Mesenchymal stem cell (in vitro differentiated cells and primary cell): ENCODE measurements around the gene MBD6.
A peak's percentile ranks its signal among the peaks of the same experiment; 100 is the strongest.

Experiments
- DNase-seq: peaks from one replicate; pipeline ENCODE4 v3.0.0-alpha.2; 2013
- H2AFZ ChIP-seq: one replicate; pipeline ENCODE4 v1.6.1; 2013; ENCODE audit warnings: low read depth, mild to moderate bottlenecking, control low read depth, inconsistent platforms, low read length, moderate library complexity
- H2AK5ac ChIP-seq: 2 replicates; pipeline ENCODE4 v1.6.1; 2013; ENCODE audit warnings: low read length, moderate library complexity, mild to moderate bottlenecking, inconsistent platforms; ENCODE audit not compliant: severe bottlenecking
- H2BK120ac ChIP-seq: one replicate; pipeline ENCODE4 v1.6.1; 2013; ENCODE audit warnings: low read depth, mild to moderate bottlenecking, inconsistent platforms, low read length, moderate library complexity
- H2BK12ac ChIP-seq, 2 experiments: one replicate each; pipeline ENCODE4 v1.6.1; 2013; ENCODE audit warnings: inconsistent platforms in 2 of 2, low read length in 2 of 2, mild to moderate bottlenecking in 2 of 2, moderate library complexity in 2 of 2, control low read depth in 1 of 2
- H2BK15ac ChIP-seq: one replicate; pipeline ENCODE4 v1.6.1; 2013; ENCODE audit warnings: mild to moderate bottlenecking, low read depth, inconsistent platforms; ENCODE audit not compliant: poor library complexity, severe bottlenecking
- H2BK5ac ChIP-seq: 2 replicates; pipeline ENCODE4 v1.6.1; 2013; ENCODE audit warnings: low read depth, mild to moderate bottlenecking, low read length, control low read depth, inconsistent platforms; ENCODE audit not compliant: poor library complexity, severe bottlenecking
- H3K14ac ChIP-seq, 2 experiments: one replicate each; pipeline ENCODE4 v1.6.1; 2013; ENCODE audit warnings: inconsistent platforms in 2 of 2, low read length in 2 of 2, control low read depth in 1 of 2, mild to moderate bottlenecking in 1 of 2, moderate library complexity in 1 of 2
- H3K18ac ChIP-seq, 2 experiments: one replicate each; pipeline ENCODE4 v1.6.1; 2013; ENCODE audit warnings: inconsistent platforms in 2 of 2, low read length in 2 of 2, control low read depth in 1 of 2, low read depth in 1 of 2, mild to moderate bottlenecking in 1 of 2
- H3K23ac ChIP-seq, 2 experiments: one replicate each; pipeline ENCODE4 v1.6.1; 2013; ENCODE audit warnings: inconsistent platforms in 2 of 2, low read length in 2 of 2, mild to moderate bottlenecking in 2 of 2, moderate library complexity in 2 of 2, control low read depth in 1 of 2
- H3K27ac ChIP-seq: 2 replicates; pipeline ENCODE4 v1.5.1; 2013; ENCODE audit warnings: mild to moderate bottlenecking, moderate library complexity, low read length, control low read depth, inconsistent platforms; ENCODE audit not compliant: poor library complexity, severe bottlenecking
- H3K27me3 ChIP-seq, 2 experiments: 2 replicates each; pipeline versions ENCODE4 v1.6.1 to v1.7.0; 2013; ENCODE audit warnings: low read length in 2 of 2, mild to moderate bottlenecking in 2 of 2, moderate library complexity in 2 of 2, control low read depth in 1 of 2, inconsistent platforms in 1 of 2; ENCODE audit not compliant: control insufficient read depth in 1 of 2, insufficient read depth in 1 of 2
- H3K36me3 ChIP-seq, 2 experiments: 2 replicates each; pipeline versions ENCODE4 v1.6.1 to v1.7.0; 2013; ENCODE audit warnings: low read length in 2 of 2, control low read depth in 1 of 2, inconsistent platforms in 1 of 2, low read depth in 1 of 2, mild to moderate bottlenecking in 1 of 2; ENCODE audit not compliant: insufficient read depth in 2 of 2, control insufficient read depth in 1 of 2
- H3K4ac ChIP-seq, 2 experiments: one replicate each; pipeline ENCODE4 v1.6.1; 2013; ENCODE audit warnings: inconsistent platforms in 2 of 2, low read length in 2 of 2, mild to moderate bottlenecking in 2 of 2, moderate library complexity in 2 of 2, control low read depth in 1 of 2, low read depth in 1 of 2
- H3K4me1 ChIP-seq: 2 replicates; pipeline ENCODE4 v1.6.1; 2013; ENCODE audit warnings: low read depth, low read length, control low read depth; ENCODE audit not compliant: control insufficient read depth, insufficient read depth
- H3K4me2 ChIP-seq: 2 replicates; pipeline ENCODE4 v1.6.1; 2013; ENCODE audit warnings: low read length, mild to moderate bottlenecking, inconsistent platforms; ENCODE audit not compliant: poor library complexity, severe bottlenecking
- H3K4me3 ChIP-seq, 2 experiments: 2 replicates each; pipeline versions ENCODE4 v1.5.1 to v1.7.0; 2013; ENCODE audit warnings: low read length in 2 of 2, mild to moderate bottlenecking in 2 of 2, control low read depth in 1 of 2, low read depth in 1 of 2; ENCODE audit not compliant: insufficient read depth in 1 of 2
- H3K79me1 ChIP-seq: replicated peaks from 2 replicates; pipeline ENCODE4 v1.6.1; 2013; ENCODE audit warnings: mild to moderate bottlenecking, control low read depth, low read length, inconsistent platforms; ENCODE audit not compliant: poor library complexity, severe bottlenecking
- H3K9ac ChIP-seq: 2 replicates; pipeline ENCODE4 v1.7.0; 2013; ENCODE audit warnings: mild to moderate bottlenecking, low read length, moderate library complexity
- H3K9me3 ChIP-seq: 2 replicates; pipeline ENCODE4 v1.7.0; 2013; ENCODE audit warnings: mild to moderate bottlenecking, low read length; ENCODE audit not compliant: control insufficient read depth
- H4K8ac ChIP-seq: one replicate; pipeline ENCODE4 v1.6.1; 2013; ENCODE audit warnings: inconsistent platforms, mild to moderate bottlenecking, low read length, moderate library complexity
- H4K91ac ChIP-seq: one replicate; pipeline ENCODE4 v1.6.1; 2013; ENCODE audit warnings: mild to moderate bottlenecking, low read length, inconsistent platforms
- WGBS: methylation state at CpG from one replicate; pipeline ENCODE4 v1.1.7; 2013; ENCODE audit warnings: mixed read lengths; 5-methylcytosine and 5-hydroxymethylcytosine counted together

The MBD6 gene

DNA sequence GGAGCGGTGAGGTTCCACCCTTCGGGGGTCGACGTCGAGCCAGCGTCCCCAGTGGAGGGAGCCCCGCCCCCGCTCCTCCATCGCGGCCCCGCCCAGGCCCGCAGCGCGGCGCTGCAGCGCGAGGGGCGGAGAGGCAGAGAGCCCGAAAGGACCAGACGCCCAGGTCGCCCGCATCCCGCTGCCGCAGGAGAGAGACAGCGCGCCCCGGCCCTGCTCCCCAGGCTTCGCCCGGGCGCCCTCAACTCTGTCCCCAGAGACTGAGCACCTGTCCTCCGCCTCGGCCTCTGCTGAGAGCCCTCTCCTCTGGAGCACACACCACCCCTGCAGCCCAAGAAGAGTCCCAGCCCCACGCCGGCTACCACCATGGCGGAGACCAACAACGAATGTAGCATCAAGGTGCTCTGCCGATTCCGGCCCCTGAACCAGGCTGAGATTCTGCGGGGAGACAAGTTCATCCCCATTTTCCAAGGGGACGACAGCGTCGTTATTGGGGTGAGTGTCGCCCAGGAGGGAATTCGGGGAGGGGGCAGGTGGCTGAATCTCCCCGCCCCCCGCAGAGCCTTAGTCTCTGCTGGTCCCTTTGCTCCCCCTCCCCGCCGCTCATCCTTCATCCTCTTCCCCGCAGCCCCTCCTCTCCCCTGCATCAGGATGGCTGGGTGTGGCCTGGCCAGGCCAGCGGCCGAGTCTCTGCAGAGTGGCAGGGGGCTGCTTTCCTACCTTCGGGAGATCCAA, 27.5 kb downstream of the MBD6 start, which contains the start of gene KIF5A:
TSS of gene KIF5A (plus strand) at position 136 of the 732 bp plus-strand sequence. CDS start at position 364, 228 bp downstream.
- no peak within 1 kb of the TSS for H3K9ac ChIP-seq
- no peak within 1 kb of the TSS for H2AK5ac ChIP-seq
- no peak within 1 kb of the TSS for H2BK15ac ChIP-seq
- no peak within 1 kb of the TSS for H4K8ac ChIP-seq
- H3K18ac ChIP-seq = no peak within 1 kb of the TSS
- H3K9me3 ChIP-seq = no peaks in the 10 kb centered on the region
- no peak within 1 kb of the TSS for H4K91ac ChIP-seq
- peak within 1 kb of the TSS; percentile 57 for H2AFZ ChIP-seq
- peaks cover 6% of the 10 kb centered on the region for H3K79me1 ChIP-seq
- H2BK5ac ChIP-seq = no peak within 1 kb of the TSS
- peaks cover 27% of the 10 kb centered on the region for H3K4me1 ChIP-seq
- 2% methylated on average over 48 of the region's 52 CpGs for WGBS
- no peak within 1 kb of the TSS for H3K14ac ChIP-seq
- H3K4ac ChIP-seq = no peak within 1 kb of the TSS
- peaks cover 28 to 44% of the 10 kb centered on the region in 2 experiments for H3K27me3 ChIP-seq
- no peak within 1 kb of the TSS for H3K27ac ChIP-seq
- no peak within 1 kb of the TSS for H2BK12ac ChIP-seq
- H2BK120ac ChIP-seq = no peak within 1 kb of the TSS
- peaks cover 0 to 9% of the 10 kb centered on the region in 2 experiments for H3K36me3 ChIP-seq
- H3K4me2 ChIP-seq = peak within 1 kb of the TSS; percentile 67
- DNase-seq = no peak
- H3K4me3 ChIP-seq = peak within 1 kb of the TSS; percentile 65 to 72
- peak within 1 kb of the TSS in 1 of 2 experiments; percentile 63 for H3K23ac ChIP-seq

DNA sequence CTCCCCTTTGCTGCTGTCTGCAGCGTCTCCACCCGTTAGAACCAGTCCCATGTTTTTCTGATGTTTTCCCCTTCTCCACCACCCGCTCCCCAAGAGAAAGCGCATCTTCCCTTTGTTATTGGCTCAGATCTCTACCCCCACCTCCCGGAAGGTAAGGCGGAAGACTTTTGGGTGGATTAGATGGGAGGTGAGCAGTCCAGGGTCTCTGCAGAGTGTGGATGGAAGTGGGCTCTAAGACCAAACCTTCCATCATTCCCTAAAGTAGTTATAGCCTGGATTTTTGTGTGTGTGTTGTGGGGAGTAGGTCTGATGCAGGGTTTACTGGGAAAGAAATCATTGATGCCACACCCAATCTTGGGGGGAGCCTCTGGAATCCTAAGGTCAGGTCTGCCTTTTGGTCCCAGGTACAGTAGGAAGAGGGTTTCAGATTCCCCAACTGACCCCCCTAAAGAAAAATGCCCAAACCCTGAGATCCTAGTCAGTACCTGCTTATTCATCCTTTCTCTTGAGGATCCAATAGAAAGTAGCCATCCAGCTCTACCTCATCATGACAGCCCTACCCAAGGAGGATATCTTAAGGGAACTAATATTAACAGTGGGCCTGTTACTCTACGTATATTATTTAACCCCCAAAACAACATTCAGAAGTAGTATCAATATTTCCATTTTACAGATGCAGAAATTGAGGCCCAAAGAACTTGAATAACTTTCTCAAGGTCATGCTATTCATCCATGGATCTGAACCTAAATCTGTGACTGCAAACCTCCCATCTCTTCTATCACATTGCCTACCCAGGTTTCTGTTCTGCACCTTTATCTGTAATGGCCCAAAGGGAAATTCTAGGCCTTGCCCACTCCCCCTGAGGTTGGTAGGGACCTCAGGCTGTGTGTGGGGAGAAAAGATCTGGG, 28.3 kb downstream of the MBD6 start:
- Histone ChIP-seq H4K8ac (no peak overlapping the region), H3K14ac (no peak overlapping the region), H3K79me1 (peaks cover 4% of the 10 kb centered on the region), H3K9ac (no peak overlapping the region), H2BK12ac (no peak overlapping the region), H2BK5ac (no peak overlapping the region), H3K4me2 (no peak overlapping the region), H3K27ac (no peak overlapping the region), H4K91ac (no peak overlapping the region), H3K27me3 (peaks cover 28 to 44% of the 10 kb centered on the region in 2 experiments), H2BK15ac (no peak overlapping the region), H2AK5ac (no peak overlapping the region), H2AFZ (no peak overlapping the region), H3K9me3 (no peaks in the 10 kb centered on the region), H3K4ac (no peak overlapping the region), H2BK120ac (no peak overlapping the region), H3K4me3 (no peak overlapping the region), H3K23ac (no peak overlapping the region), H3K18ac (no peak overlapping the region), H3K4me1 (peaks cover 24% of the 10 kb centered on the region), H3K36me3 (peaks cover 0 to under 1% of the 10 kb centered on the region in 2 experiments)
- 97% methylated on average over 1 of the region's 7 CpGs for WGBS
- no peak for DNase-seq

DNA sequence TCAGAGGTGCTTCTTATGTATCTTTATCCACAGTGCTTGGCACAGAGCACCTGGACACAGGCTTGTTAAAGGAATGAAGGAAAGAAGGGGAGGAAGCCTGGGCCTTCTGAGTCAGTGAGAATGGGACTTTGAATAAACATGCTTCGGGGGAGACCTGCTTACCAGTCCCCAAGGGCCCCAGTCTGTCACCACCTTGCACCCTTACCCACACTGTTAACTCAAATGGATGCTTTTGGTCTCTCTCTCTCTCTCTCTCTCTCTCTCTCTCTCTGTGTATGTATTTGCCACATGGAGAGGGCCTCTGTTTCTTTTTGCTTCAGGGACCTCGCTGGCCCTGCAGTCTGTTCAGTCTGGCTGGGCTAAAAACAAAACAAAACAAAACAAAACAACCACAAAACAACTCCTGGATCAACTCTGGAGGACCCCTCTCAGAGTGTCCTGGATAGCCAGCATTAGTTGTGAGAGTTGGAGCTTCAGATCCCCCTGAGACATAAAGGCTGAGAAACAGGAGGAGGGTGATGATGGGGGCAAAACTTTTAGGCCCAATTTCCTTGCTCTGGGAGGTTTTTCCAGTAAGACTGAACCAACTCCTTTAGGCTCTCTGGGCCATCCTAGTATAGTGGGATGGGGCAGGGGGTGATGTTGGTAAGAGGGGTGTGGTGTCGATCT, 29.1 kb downstream of the MBD6 start:
- no peak overlapping the region for H4K91ac ChIP-seq
- H2AFZ ChIP-seq = no peak overlapping the region
- no peak overlapping the region for H3K18ac ChIP-seq
- H2BK15ac ChIP-seq = no peak overlapping the region
- no peak overlapping the region for H2AK5ac ChIP-seq
- no peaks in the 10 kb centered on the region for H3K36me3 ChIP-seq
- H3K79me1 ChIP-seq = no peaks in the 10 kb centered on the region
- H3K23ac ChIP-seq = no peak overlapping the region
- H2BK12ac ChIP-seq = no peak overlapping the region
- H3K4me2 ChIP-seq = no peak overlapping the region
- H2BK5ac ChIP-seq = no peak overlapping the region
- H3K9ac ChIP-seq = no peak overlapping the region
- H3K4ac ChIP-seq = no peak overlapping the region
- 70% methylated on average over 2 of the region's 3 CpGs for WGBS
- H3K14ac ChIP-seq = no peak overlapping the region
- peaks cover 20% of the 10 kb centered on the region for H3K4me1 ChIP-seq
- H2BK120ac ChIP-seq = no peak overlapping the region
- no peak overlapping the region for H4K8ac ChIP-seq
- H3K4me3 ChIP-seq = no peak overlapping the region
- no peak overlapping the region for H3K27ac ChIP-seq
- peaks cover 28 to 44% of the 10 kb centered on the region in 2 experiments for H3K27me3 ChIP-seq
- H3K9me3 ChIP-seq = no peaks in the 10 kb centered on the region
- no peak for DNase-seq

DNA sequence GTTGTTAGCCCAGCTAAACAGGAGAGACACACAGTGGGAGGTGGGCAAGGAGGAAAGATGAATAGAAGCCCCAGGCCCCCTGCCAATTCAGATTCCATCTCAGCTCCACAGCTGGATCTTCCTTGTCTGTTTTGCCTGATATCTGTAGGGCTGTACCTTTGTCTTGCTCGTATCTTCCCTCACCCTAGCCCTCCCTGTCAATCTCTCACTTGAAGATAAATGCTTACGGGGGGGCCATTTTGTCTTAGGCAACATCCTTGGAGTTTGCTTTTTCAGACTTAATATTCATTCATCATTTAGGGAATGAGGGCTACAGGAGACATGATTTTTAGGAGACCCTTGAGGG, 29.7 kb downstream of the MBD6 start:
- no peak overlapping the region for H2AK5ac ChIP-seq

More for the DNA sequence above, 29.7 kb downstream of the MBD6 start:
- no peak for DNase-seq
- no peak overlapping the region for H3K18ac ChIP-seq
- no peak overlapping the region for H3K23ac ChIP-seq
- H2BK12ac ChIP-seq = no peak overlapping the region
- H2BK15ac ChIP-seq = no peak overlapping the region
- H2BK120ac ChIP-seq = no peak overlapping the region
- H2BK5ac ChIP-seq = no peak overlapping the region
- H3K4ac ChIP-seq = no peak overlapping the region
- no peak overlapping the region for H3K4me2 ChIP-seq
- H4K8ac ChIP-seq = no peak overlapping the region
- H4K91ac ChIP-seq = no peak overlapping the region
- peaks cover 20% of the 10 kb centered on the region for H3K4me1 ChIP-seq
- H3K4me3 ChIP-seq = no peak overlapping the region
- peaks cover 28 to 44% of the 10 kb centered on the region in 2 experiments for H3K27me3 ChIP-seq
- H2AFZ ChIP-seq = no peak overlapping the region
- no peaks in the 10 kb centered on the region for H3K9me3 ChIP-seq
- H3K36me3 ChIP-seq = no peaks in the 10 kb centered on the region
- no peak overlapping the region for H3K14ac ChIP-seq
- H3K9ac ChIP-seq = no peak overlapping the region
- no peak overlapping the region for H3K27ac ChIP-seq
- no peaks in the 10 kb centered on the region for H3K79me1 ChIP-seq
- WGBS = 60% methylated on average over 1 of the region's 2 CpGs
